Non-pigmented ciliary epithelial cell (primary cell): ENCODE results near the gene DUOXA1.

Source experiments
- DNase-seq: peaks from one replicate; pipeline ENCODE4 v3.0.0-alpha.2; 2010; ENCODE audit warnings: low read depth

The DUOXA1 gene

DNA sequence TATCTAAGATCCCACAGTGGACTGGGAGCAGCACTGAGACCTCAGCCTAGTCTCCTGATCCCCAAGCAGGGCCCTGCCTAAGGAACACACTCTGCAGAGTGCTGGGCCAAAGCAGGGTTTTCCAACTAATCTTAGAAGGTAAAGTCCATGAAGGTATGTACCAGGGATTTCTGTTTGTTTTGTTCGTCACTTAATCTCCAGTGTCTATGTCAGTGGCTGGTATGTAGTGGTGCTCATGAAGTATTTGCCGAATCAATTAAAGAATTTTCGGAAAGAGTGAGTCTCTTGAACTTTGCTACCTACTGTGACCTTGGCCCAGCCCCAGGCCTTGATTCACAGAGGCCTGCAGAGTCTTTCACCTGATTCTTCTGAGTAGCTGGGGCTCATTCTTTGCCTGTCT, 1.8 kb upstream of the DUOXA1 start:
- DNase-seq, result no peak

DNA sequence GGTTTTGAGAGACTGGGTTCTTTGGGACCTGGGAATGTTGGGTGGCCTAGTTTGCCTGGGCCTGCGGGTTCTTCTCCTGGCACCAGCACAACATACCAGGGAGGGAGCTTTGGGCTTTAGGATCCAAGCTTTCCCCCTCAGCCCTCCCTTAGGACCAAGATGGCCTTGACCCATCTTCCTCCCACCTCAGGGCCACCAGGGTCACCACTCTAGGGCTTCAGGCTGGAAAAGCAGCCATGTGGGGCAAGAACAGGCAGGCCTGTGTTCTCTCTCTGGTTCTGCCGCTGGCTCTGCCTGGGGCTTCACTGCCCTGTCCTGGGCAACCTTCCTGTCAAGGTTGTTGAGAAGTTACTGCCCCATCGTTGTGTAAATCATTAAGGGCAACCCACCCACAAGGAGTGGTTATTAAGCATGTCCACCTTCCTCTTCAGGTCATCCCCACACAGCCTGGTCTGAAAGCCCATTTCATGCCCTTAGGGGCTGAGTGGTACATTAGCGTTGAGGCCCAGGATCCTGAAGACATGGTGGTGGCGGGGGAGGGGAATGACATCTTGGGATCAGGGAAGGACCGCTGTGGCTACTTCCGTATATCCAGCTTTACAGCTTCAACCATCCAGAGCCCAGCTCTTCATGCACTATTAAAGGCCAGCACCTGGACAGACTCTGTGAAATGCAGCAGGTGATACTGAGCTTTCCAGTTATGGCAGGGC, 767 bp upstream of the DUOXA1 start:
- no peak for DNase-seq

DNA sequence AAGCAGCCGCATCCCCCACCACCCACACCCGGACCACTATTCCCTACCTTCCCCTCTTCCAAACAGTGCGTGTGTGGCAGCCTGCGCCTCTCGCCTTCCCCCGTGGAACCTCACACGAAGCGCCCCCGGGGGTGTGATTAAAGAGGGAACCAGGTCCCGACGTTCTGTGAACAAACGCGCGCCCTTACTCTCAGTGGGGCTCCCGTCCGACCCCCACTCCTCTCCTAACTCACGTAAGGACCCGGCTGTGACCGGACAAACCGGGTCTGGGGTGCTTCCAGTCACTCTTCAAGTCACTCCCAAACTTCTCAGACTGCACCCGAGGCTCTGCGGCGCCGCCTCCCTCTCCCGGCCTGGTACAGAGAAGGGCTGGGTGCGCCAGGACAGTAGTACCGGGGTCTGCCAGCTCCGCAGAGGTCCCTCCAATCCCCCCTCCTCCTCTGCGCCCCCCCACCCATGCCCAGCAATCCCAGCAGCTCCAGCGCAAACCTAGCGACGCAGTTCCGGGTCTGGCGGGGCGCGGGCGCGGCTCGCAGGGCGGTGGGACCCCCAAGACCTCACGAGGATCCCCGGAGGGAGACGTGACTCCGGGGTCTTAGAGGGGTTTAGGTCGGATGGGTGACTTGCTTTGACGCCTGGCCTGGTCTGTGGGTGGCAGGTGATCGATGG, 574 bp downstream of the DUOXA1 start:
- no peak for DNase-seq

DNA sequence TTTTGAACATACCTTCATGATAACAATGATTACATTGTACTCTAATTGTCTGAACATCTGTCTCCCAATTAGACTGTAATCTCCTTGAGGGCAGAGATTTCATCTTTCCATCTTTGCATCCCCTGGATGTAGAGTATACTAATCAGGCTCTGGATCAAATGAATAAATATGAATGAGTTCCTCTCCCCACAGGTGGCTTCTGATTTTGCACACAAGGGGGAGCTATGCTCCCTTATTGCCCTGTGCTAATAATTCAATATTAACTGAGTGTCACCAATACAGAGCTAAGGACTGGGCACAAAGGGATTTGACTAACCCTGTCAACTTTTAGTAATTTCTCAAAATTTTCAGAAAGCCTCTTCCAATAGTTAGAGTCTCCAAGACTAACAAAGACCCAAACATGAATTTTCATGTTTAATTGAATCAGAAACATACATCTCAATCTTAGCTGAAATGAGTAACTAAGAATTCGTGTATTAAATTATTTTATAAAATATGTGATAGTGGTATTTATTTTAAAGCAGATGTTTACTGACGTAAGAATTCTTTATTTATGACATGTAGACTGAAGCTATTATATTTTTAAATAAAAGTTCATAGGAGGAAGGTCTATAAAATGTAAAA, 3.0 kb downstream of the DUOXA1 start:
- no peak for DNase-seq

DNA sequence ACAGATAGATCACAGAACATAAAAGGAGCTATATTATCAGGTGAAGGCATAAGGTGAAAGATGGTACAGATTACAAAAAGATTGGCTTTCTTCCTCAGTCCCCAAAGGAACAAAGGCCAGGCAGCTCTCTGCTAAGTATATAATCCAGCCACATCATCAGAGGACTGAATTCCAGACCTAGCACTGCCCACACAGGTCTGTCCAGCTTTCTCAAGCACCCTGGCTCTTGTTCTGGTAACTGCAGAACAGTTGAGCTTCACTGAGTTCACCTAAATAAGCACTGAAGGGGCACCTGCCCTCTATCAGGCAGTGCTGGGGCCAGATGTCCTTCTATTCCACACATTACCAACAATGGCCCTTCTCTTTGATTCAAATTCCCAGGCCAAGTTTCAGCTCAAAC, 6.3 kb downstream of the DUOXA1 start:
- no peak for DNase-seq

DNA sequence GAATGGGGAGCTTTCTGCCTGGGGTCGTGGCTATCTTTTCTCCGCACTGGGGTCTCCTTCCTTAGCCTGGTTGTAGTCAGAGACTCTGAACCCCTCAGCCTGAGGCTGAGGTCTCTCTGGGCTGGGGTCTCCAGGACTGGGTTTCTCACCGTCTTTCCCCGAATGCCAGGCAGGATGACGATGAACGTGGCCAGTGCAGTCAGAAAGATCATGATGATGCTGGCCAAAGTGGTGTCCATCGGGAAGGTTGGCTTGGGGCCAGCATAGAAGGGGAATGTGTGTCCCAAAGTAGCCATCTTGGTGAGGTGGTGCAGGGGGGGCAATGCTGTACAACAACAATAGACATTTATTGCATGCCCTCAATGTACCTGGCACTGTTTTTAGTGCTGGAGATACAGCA, 7.0 kb downstream of the DUOXA1 start:
- DNase-seq, result no peak

DNA sequence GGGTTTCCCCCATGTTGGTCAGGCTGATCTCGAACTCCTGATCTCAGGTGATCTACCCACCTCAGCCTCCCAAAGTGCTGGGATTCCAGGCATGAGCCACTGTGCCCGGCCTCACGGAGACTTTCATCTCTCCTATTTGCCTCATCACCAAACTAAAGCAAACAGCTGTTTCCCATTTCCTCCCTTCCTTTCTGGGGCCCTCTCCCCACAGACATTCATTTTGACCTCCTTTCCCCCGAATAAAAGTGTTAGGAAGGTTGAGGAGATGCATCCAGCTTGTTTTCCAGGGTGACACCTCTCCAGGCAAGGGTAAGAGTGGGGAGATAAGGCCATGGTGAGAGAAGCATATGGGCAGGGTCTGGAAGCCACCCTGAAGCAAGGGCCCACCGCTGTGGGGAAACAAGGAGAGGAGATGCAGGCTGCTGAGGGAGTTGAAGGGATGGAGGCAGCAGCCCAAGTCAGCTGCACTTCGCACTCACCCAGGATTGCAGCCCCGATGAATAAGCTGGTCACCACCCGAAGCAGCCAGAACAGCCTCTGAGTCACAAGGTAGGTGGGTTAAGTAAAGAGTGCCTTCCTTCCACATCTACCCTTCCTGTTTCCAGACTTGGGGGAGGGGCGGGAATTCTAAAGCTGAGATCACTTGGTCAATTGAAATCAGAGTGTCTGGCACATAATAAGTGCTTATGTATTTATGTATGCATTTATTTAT, 7.8 kb downstream of the DUOXA1 start:
- DNase-seq, result peak; percentile 76

DNA sequence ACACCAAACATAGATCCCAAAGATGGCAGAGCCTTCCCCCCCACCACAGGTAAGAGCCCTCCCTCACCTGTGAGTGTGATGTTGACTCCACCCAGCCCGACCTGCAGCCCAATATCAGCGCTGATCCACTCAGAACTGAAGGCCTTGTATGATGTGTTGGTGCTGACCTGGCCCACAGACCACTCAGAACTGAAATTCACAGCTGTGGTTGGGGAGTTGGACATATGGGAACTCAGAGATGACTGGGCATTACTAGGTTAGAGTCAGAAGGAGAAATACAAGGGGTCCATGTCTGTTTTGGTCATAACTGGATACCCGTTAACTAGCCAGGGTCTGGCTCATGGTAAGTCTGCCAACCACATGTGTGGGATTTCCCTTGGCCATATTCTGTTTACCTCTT, 8.7 kb downstream of the DUOXA1 start:
- no peak for DNase-seq

DNA sequence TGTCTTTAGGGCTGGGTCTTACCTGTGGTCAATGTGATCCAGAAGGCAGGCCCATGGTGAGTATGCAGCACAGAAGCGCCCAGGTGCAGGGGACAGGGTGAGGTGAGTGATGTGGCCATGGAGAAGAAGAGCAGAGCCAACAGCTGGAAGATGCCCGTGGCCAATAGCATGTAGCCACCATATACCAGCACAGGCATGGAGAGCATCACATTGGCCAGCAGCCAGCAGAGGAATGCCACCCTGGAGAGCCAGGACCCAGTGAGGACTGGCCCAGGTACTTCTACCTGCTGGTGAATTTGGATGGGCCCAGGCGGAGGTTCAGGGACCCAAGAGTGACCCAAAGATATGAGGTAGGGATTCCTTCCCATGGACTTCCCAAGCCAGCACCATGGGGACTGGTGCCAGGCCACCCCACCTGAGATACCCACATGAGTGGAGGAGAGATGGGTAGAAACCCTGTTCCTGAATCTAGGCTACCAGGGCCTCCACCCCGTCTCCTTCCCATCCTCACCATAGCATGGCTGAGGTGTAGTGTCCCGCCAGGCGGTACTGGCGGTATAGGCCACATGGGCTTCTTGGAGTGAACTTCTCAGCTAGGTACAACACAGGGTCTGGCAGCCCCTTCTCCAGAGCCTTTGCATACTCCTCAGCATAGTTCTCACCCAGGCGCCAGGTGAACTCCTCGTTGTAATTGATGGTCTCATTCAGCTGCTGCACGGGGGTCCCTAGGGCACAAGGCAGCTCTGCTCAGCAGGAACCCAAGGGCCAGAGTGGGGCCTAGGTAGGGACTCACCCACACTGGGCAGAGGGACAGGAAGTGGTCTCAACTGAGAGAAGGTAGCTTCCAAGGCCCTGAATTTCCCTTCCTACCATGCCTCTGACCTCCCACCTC, 9.4 kb downstream of the DUOXA1 start:
- DNase-seq, result no peak

DNA sequence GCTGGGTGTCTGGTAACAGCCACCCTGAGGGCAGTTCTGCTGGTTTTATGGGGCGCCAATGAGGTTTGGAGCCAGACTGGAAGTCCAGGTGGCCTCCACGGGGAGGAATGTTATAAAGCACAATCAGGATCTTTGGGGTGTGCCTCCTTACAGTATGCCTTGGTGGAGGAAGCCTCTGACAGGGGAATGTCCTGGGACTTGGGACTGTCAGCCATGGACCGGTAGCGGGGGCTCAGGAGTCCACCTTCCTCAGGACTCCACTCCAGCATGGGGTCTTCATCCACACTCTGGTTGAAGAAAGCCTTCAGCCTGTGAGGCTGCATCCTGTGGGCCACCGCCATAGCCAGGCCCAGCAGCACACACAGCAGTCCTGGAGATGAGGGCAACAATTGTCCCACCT, 10.7 kb downstream of the DUOXA1 start:
- no peak for DNase-seq

DNA sequence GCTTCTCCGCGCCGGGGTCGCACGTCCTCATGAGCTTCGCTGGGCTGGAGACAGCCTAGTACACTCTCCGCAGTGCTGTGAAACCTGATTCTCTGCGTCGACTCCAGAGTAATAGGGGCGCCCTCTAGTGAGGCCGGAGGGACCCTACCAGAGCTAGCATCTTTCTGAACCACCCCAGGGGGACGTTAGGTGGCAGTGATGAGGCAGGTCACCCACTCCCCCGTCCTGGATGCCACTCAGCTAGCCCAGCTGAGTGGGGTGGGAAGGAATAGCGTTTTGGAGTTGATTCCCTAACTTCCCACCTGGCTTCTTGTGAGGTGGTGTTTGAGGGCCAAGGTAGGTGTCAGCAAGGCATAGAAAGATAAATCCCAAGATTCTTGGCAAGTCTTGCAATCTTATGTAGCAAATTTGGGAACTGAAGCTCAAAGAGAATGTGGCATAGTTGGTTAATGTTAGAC, 11.5 kb downstream of the DUOXA1 start:
- DNase-seq, result peak; percentile 76

DNA sequence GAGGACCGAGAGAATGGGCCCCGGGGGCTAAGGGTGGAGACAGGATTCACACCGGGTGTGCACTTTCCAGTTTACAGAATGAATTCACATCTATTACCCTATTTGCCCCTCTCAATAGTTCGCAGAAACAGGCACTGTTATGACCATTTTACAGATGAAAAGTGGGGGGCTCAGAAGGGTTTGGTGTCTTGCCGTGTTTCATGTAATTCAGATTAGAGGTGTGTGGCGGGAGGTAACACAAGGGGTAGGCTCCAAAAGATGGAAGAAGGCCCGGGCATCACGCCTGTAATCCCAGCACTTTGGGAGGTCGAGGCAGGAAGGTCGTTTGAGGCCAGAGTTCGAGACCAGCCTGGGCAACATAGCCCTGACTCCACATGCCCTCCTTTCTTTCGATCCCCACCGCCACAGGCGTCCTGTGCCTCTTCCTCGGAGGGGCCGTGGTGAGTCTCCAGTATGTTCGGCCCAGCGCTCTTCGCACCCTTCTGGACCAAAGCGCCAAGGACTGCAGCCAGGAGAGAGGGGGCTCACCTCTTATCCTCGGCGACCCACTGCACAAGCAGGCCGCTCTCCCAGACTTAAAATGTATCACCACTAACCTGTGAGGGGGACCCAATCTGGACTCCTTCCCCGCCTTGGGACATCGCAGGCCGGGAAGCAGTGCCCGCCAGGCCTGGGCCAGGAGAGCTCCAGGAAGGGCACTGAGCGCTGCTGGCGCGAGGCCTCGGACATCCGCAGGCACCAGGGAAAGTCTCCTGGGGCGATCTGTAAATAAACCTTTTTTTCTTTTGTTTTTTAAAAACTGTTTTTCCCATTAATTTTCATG, 12.2 kb downstream of the DUOXA1 start:
- DNase-seq, result no peak

DNA sequence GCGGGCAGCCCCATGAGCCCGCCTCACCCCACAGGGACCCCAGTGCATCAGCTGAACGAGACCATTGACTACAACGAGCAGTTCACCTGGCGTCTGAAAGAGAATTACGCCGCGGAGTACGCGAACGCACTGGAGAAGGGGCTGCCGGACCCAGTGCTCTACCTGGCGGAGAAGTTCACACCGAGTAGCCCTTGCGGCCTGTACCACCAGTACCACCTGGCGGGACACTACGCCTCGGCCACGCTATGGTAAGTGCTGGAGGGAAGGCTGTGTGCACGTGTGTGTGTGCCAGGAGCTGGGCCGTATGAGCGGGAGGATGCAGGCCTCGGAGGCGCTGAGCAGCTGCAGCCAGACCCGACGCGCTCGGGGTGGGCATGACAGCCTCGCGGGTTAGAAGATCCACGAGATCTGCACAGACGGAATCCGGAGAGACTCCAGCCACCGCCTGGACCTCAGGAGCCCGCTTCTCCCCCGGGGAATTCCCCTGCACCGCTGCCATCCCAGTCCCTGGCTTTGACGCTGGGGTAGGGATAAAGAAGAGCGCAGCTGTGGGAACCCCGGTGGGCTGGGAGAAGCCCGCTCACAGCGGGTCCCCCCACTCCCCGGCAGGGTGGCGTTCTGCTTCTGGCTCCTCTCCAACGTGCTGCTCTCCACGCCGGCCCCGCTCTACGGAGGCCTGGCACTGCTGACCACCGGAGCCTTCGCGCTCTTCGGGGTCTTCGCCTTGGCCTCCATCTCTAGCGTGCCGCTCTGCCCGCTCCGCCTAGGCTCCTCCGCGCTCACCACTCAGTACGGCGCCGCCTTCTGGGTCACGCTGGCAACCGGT, 13.0 kb downstream of the DUOXA1 start:
- DNase-seq, result no peak

DNA sequence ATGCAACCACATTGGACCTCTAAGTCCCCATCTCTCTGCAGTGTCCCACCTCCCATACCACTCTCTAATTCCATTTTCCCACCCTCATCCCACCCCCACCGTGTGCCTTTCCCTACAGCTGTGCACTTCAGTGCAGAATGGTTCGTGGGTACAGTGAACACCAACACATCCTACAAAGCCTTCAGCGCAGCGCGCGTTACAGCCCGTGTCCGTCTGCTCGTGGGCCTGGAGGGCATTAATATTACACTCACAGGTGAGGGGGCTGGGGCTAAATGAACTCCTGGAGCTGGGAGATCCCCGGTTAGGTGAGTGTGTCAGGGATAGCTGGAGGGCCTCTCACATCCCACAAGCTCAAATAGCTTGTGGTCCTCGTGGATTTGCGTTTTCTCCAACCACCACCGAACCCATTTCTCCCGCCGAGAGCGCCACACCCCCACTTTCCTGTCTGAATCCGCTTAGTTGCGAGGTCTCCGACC, 13.6 kb downstream of the DUOXA1 start:
- DNase-seq, result no peak

DNA sequence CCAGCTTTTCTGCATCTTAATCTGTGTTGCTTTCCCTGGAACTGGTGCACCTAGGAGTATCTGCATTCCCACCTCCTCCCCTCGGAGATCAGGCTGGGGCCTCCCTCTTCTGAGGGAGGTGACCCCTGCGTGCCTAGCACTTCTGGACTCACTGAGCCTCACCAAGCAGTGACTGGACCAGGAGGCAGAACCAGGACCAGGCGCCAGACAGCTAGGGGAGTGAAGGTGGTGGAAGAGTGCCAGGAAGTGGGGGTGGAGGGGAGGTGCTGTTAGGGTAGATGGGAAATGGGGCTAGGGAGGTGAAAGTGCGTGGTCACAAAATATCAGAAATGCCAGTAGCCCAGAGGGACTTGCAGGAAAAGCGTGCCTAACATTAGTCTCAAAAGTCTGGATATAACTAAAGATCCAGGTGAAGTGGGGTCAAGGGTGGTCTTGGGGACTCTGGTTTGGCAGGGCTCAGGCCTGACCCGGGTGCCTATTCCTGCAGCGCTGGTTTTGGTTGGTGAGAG, 14.3 kb downstream of the DUOXA1 start:
- DNase-seq, result no peak

DNA sequence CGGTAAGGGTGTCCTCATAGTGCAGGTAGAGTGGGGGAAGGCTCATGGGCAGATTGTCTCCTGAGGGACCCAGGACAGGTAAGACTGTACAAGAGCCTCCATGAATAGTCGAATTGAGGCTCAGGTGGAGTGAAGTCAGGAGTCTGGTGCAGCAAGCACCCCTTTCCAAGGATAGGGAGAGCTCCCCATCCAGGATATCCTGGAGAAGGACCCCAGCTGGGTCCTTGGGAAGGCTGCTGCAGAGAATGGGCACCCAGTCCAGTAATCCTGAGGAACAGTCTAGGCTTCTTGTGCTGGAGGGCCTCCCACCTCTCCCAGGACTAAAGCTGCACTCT, 15.0 kb downstream of the DUOXA1 start:
- DNase-seq, result no peak

DNA sequence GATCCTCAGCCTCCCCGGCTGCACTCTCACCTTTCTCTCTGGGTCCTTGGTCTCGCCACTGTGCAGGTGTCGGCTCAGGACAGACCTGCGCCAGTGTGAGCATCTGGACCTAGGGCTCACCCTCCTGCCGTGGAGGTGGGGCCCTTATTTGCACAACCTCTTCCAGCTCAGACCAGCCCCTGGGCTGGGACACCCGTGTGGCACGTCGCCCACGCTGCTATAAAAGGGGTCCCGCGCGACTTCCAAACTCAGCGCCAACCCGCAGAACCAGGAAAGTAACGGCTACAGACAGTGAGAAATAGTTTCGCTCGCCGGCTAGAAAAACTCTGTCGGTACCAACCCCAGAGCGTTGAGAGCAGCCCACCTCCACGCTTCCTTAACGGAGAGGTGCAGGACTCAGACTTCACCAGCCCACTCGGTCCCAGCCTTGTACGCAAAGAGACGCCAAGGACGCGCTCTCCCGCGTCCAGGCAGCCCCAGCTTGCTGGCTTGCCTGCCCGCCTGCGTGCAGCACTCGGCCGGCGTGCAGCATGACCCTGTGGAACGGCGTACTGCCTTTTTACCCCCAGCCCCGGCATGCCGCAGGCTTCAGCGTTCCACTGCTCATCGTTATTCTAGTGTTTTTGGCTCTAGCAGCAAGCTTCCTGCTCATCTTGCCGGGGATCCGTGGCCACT, 15.5 kb downstream of the DUOXA1 start, which contains the start of the genes DUOX2 and DUOXA2:
DUOX2 (minus strand) TSS at position 97 of the 675 bp plus-strand sequence. CDS start 761 bp downstream, outside the sequence.
DUOXA2 (plus strand) TSS at position 251 of the 675 bp plus-strand sequence; CDS start at position 531, 280 bp downstream.
- no peak for DNase-seq

DNA sequence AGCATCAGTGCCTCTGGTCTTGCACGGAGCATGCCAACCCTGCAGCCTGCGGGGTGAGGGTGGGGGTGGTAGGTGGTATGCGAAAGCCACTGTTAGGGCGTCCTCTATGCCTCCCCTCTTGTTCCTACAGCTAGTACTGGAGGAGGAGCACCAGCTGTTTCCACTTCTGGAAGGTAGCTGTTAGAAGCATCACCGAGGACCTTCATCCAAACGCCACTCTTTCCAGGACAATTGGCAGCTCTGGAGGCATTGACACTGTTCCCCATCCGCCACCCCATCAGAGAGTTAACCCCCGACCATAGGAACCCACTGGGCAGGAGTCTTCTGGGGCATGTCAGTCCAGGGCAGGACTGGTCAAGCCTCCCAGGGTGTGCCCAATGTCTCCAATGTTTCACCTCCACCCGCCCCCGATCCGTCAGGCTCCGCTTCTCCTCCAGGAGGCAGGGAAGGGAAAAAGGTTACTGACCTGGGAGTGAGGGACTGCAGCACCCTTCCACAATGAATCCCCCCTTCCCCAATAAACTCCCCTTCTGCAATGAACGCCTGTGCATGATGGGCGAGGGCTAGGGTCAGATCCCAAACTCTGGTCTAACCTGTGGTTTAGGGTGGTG, 16.2 kb downstream of the DUOXA1 start:
- DNase-seq, result no peak
